ENCODE measurements around the gene GRK5.

GRK5 gene

GRCh38 chr10:119393845-119394244 lies 186.5 kb downstream of the GRK5 start:
- no peak for DNase-seq

DNA sequence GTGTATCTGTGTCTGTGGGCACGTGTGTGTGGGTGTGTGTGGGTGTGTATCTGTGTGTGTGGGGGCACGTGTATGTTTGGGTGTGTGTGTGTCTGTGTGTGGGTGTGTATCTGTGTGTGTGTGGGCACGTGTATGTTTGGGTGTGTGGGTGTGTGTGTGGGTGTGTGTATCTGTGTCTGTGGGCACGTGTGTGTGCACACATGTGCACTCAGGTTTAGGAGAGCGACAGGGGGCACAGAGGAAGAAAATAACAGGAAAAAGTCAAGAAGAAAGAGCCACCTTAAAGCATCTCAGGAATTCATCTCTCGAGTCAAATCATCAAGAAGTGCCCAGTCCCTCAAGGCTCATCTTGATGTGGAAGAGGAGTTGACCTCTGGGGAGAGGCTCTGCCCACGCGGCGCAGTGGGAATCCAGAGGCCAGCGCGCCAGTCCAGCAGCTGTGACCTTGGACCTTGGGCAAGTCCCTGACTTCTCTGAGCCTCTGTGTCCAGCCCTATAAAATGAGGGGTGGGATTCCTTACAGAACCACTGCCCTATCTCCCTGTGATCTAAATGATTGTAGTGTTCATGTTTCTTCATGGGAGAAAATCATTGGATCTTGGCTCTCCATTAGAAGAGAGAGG lies 187.4 kb downstream of the GRK5 start:
- no peak for DNase-seq

DNA sequence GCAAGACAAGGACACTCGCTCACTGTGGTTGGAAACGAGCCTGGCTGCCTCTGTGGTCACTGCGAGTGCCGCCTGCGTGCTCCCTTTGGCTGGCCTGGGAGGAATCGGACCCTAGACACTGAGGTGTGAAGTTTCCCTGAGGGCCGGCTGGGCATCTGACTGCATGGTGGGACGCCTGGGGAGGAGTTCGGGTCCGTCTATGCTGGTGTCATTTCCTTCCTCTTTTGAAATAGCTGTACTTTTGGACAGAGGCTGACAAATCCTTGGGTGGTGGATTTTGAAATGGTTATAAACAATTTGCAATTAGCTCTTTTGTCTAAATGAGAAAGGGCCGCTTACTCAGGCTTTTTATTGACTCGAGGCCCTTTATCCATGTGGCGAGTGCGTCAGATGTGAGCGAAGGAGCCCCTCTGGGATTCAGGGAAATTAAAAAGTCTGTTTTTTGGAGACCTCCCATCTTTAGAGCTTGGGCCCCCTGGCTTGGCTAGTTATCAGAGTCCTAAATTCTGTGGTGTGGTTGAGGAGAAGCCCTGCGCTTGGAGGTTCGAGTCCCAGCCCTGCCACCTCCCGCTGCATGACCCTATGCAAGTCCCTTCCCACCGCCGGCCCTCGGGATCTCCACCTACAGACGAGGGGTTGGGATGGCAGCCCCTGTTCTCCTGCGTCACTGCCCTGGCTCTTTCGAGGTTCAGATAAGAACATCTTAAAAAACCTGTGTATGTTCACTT lies 188.1 kb downstream of the GRK5 start:
- no peak for DNase-seq

GRCh38 chr10:119396008-119396708 lies 188.8 kb downstream of the GRK5 start:
- DNase-seq = no peak

DNA sequence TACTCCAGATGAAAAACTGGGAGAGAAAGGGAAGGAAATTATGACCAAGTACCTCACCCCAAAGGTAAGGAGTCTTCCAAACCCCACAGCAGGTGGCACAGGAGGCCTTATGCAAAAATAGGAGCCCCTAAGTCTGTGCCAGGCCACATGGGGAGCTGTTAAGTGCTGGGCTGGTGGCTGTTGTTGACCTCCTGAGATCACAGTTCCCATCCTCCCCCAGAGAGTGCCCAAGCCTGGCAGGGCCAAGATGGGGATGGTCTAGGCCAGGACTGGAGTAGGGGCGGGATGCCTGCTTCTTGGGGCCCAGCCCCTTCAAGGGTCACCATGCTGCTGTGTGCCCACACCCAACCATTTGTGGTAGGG lies 189.3 kb downstream of the GRK5 start:
- DNase-seq = no peak

- DNase-seq = no peak
Observed at GRCh38 chr10:119397416-119397815, 190.0 kb downstream of the GRK5 start.

- DNase-seq = no peak
Observed at GRCh38 chr10:119398996-119399395, 191.6 kb downstream of the GRK5 start.

GRCh38 chr10:119399466-119399865 lies 192.1 kb downstream of the GRK5 start:
- no peak for DNase-seq

- no peak for DNase-seq
Observed at GRCh38 chr10:119401671-119402395, 194.5 kb downstream of the GRK5 start.

DNA sequence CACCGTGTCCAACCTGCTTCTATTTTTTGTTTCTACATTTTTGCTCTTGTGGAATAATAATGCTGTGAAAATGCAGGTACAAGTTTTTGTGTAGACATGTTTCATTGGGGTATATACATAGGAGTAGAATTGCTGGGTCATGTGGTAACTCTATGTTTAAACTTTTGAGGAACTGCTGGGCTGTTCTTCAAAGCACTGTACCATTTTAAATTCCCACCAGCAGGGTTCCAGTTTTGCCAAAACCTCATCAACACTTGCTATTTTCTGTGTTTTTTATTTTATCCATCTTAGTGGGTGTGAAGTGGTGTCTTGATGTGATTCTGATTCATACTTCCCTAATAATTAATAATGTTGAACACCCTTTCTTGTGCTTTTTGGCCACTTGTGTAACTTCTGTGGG lies 196.6 kb downstream of the GRK5 start:
- DNase-seq = no peak

DNA sequence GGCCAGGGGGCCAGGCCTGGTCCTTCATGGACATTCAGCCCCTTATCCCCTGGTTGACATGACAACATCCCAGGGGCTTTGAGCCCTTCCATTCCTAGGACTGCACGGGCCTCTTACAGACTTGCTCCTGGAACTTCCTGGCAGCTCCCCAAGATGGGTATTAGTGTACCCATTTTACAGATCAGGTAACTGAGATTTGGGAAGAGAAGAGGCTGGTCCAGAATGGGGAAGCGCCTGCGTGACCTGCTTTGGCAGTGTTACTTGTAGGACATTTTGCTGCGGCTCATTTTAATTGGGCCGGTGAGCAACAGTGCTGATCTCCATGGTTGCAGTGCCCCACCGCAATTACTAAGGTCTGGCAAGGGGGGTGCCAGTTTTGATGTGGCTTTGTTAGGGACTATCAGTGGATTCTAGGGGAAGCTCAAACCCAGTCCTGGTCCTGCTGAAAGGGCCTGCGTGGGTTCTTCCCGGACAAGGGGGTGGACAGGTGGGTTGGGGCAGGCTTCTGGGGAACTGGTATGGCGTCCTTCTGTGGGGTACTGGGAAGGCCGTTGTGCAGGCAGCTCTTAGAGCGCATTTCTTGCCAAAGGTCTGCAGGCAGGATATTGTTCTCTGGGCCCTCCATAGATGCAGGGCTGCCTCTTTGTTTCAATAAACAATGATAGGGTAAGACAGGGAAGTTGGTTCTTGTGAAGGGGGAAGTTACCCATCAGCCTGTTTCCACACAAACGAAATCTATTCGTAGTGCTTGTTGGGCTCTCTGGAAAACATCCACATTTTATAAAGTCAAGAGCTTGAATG lies 197.5 kb downstream of the GRK5 start:
- DNase-seq = no peak

DNA sequence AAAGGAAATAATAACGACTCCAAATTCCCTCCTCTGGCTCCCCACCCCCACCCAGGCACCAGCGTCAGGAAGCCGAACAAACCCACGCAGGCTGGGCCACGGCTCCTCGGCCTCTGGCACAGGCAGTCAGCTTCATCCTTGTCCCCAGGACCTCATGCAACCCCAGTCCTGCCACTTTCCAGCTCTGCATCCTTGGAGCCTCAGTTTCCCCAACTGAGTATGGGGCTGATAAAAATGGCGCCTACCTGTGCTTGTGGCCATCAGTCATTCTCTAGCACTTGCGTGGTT lies 198.1 kb downstream of the GRK5 start:
- no peak for DNase-seq

- no peak for DNase-seq
Observed at GRCh38 chr10:119406137-119406536, 198.8 kb downstream of the GRK5 start.

DNA sequence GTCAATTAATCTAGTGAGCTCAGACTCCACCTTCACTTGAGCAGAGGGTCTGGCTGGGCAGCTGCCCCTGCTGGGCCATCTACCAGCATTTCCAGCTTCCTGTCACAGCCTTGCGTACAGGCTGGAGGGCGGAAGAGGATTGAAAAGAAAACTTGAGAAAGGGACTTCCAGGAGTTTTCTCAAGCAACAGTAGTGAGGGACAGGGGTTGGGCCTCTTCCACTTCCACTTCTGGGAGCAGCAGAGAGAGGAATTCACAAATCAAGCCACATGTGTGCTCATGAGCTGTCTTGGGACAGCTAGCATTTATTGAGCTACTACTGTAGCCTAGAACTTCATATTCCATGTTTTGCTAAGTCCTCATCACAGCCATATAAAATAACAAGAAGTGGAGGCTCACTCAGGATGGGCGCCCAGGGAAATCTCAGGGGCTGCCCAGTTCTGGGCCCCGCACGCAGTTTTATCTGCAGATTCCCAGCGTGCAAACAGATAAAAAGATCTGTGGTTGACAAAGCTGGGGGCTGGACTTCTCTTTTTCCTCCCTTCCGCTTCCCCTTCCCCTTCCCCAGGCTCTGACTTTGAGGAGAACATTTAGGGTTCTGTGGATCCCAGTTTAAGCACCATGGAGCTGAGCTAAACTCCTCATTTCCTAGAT lies 199.4 kb downstream of the GRK5 start:
- DNase-seq = no peak

DNA sequence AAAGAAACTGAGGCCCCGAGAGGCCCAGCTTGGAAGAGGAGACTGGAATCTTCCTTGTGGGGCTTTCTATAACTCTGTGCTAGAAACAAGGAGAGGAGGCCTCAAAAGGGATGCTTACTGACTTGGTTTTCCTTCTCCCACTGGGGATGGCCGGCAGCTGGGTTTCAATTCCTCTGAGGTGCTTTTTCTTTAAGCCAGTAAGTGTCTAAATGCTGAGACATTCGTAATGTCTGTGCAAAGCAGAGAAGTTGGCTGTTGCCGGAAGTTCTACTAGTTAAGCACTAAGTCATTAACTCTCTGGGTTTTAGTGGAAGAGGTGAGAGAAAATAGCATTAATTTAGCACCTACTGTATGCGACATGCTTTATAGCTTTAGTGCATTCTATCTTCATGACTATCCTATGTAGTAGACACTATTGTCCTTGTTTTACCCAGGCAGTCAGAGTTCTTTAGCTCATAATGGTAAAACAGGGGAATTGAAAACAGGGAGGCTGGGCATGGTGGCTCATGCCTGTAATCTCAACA lies 199.9 kb downstream of the GRK5 start:
- DNase-seq = no peak

DNA sequence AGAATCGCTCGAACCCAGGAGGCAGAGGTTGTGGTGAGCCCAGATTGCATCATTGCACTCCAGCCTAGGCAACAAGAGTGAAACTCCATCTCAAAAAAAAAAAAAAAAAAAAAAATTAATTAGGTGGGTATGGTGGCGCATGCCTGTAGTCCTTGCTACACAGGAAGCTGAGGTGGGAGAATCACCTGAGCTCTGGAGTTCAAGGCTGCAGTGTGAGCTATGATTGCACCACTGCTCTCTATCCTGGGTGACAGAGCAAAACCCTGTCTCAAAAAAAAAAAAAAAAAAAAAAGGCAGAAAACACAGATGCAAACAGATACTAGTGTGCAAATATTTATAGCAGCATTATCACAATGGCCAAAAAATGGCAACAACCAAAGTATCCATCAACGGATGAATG lies 200.7 kb downstream of the GRK5 start:
- no peak for DNase-seq

DNA sequence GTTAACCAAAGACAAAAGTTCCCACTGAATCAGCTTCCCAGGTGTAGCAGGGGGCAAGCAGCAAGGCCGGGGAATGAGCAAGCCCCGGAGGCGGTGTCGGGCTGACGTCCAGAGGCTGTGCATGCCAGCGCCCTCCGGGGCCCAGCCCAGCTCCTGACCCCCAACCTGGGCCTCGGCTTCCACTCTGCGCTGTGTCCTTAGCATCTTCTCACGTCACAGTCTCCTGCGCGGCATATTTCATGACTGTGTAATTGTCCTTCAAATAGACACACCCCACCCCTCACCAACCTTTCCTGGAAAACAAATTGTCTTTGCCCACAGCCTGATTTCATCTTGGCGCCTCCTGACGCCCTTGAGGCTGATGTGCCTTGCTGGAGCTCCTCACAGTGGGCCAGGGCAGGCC lies 201.6 kb downstream of the GRK5 start:
- DNase-seq = no peak

- no peak for DNase-seq
Observed at GRCh38 chr10:119409385-119409784, 202.0 kb downstream of the GRK5 start.

DNA sequence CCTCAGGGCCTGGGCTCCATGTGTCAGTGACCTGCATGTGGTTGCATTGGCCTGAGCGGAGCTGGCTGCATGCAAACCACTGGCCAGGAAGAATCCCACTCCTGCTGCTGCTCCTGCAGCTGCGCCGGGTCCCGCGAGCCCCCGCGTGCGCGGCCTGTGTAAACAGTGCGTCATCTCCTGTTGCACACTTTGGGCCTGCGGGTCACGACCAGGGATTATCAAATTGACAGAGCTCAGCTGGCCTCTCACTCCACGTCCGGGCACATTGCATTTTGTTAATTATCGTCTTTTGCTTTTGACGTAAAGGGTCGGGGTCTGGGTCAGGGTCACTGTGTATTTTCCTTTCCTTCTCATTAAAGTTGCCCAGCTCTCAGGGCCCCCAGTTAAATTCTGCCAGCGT lies 202.5 kb downstream of the GRK5 start:
- DNase-seq = no peak

- DNase-seq = no peak
Observed at GRCh38 chr10:119410361-119411116, 203.2 kb downstream of the GRK5 start.
